Liver (tissue), 9 donors: ENCODE measurements around the gene PCDH19. TPM values are rescaled to one million over a fixed set of nuclear protein-coding genes. Genes with fewer than 3 reads are reported as not detected.

Experiments used
- DNase-seq: peaks from one replicate; pipeline ENCODE4 v3.0.0-alpha.2; 2017; ENCODE audit warnings: low spot score
- H3K27ac ChIP-seq, 2 donors: one replicate each; pipeline ENCODE4 v1.7.0; 2013; ENCODE audit warnings: inconsistent platforms in 2 of 2, low read length in 2 of 2, control low read depth in 1 of 2, low read depth in 1 of 2, mild to moderate bottlenecking in 1 of 2
- H3K27me3 ChIP-seq, 4 donors: one replicate each; pipeline versions ENCODE4 v1.6.1 to v1.7.0; 2013; ENCODE audit warnings: low read length in 3 of 4, inconsistent platforms in 1 of 4, mild to moderate bottlenecking in 1 of 4, moderate library complexity in 1 of 4; ENCODE audit not compliant: control insufficient read depth in 4 of 4, insufficient read depth in 4 of 4
- H3K36me3 ChIP-seq, 4 donors: one replicate each; pipeline versions ENCODE4 v1.6.1 to v1.7.0; 2013; ENCODE audit warnings: low read length in 3 of 4, mild to moderate bottlenecking in 3 of 4, low read depth in 1 of 4, moderate library complexity in 1 of 4; ENCODE audit not compliant: control insufficient read depth in 4 of 4, insufficient read depth in 3 of 4
- H3K4me1 ChIP-seq, 4 donors: one replicate each; pipeline versions ENCODE4 v1.6.1 to v1.7.0; 2013; ENCODE audit warnings: low read length in 3 of 4, mild to moderate bottlenecking in 3 of 4, moderate library complexity in 1 of 4; ENCODE audit not compliant: control insufficient read depth in 4 of 4, insufficient read depth in 4 of 4
- H3K4me3 ChIP-seq, 3 donors: one replicate each; pipeline versions ENCODE4 v1.6.1 to v1.7.0; 2013; ENCODE audit warnings: low read length in 3 of 3, control low read depth in 1 of 3, low read depth in 1 of 3, mild to moderate bottlenecking in 1 of 3
- H3K9ac ChIP-seq, 2 donors: one replicate each; pipeline ENCODE4 v1.7.0; 2013; ENCODE audit warnings: low read length in 2 of 2, mild to moderate bottlenecking in 2 of 2, moderate library complexity in 2 of 2, control low read depth in 1 of 2, low read depth in 1 of 2
- H3K9me3 ChIP-seq, 4 donors: one replicate each; pipeline versions ENCODE4 v1.6.1 to v1.7.0; 2013; ENCODE audit warnings: low read length in 3 of 4; ENCODE audit not compliant: control insufficient read depth in 4 of 4
- EGR1 ChIP-seq, 2 donors: IDR thresholded peaks; 2 replicates each; pipeline ENCODE4 v1.6.1; 2016 to 2018; ENCODE audit warnings: antibody characterized with exemption in 2 of 2, low read depth in 2 of 2
- FOXA1 ChIP-seq: IDR thresholded peaks from 2 replicates; pipeline ENCODE4 v1.6.1; 2016; ENCODE audit warnings: antibody characterized with exemption
- FOXA2 ChIP-seq: IDR thresholded peaks from 2 replicates; pipeline ENCODE4 v1.6.1; 2016; ENCODE audit warnings: antibody characterized with exemption
- GABPA ChIP-seq, 2 donors: IDR thresholded peaks in 1 of 2; conservative IDR thresholded peaks in 1 of 2; 2 replicates each; pipeline ENCODE4 v1.6.1; 2016; ENCODE audit warnings: antibody characterized with exemption in 2 of 2, mild to moderate bottlenecking in 1 of 2, moderate library complexity in 1 of 2
- HNF4A ChIP-seq, 2 donors: conservative IDR thresholded peaks; 2 replicates each; pipeline ENCODE4 v1.6.1; 2016; ENCODE audit warnings: antibody characterized with exemption in 2 of 2, mild to moderate bottlenecking in 2 of 2
- HNF4G ChIP-seq: IDR thresholded peaks from 2 replicates; pipeline ENCODE4 v1.6.1; 2016; ENCODE audit warnings: antibody characterized with exemption
- JUND ChIP-seq, 2 donors: IDR thresholded peaks; 2 replicates each; pipeline ENCODE4 v1.6.1; 2016; ENCODE audit warnings: antibody characterized with exemption in 2 of 2
- NR2F2 ChIP-seq: IDR thresholded peaks from 2 replicates; pipeline ENCODE4 v1.6.1; 2016; ENCODE audit warnings: antibody characterized with exemption
- RAD21 ChIP-seq, 2 donors: IDR thresholded peaks; 2 replicates each; pipeline ENCODE4 v1.6.1; 2016; ENCODE audit warnings: antibody characterized with exemption in 2 of 2, mild to moderate bottlenecking in 2 of 2
- RXRA ChIP-seq, 2 donors: IDR thresholded peaks; 2 replicates each; pipeline ENCODE4 v1.6.1; 2017 to 2018; ENCODE audit warnings: antibody characterized with exemption in 2 of 2, mild to moderate bottlenecking in 1 of 2
- SP1 ChIP-seq: IDR thresholded peaks from 2 replicates; pipeline ENCODE4 v1.6.1; 2018; ENCODE audit warnings: antibody characterized with exemption, mild to moderate bottlenecking
- TAF1 ChIP-seq: conservative IDR thresholded peaks from 2 replicates; pipeline ENCODE4 v1.6.1; 2016; ENCODE audit warnings: antibody characterized with exemption, mild to moderate bottlenecking
- YY1 ChIP-seq: IDR thresholded peaks from 2 replicates; pipeline ENCODE4 v1.6.1; 2016; ENCODE audit warnings: antibody characterized with exemption, mild to moderate bottlenecking
- WGBS: extraction: QIAGEN DNeasy Blood & Tissue Kit; methylation state at CpG from one replicate; pipeline ENCODE4 v1.1.7; 2013; 5-methylcytosine and 5-hydroxymethylcytosine counted together
- polyA plus RNA-seq, 2 donors: library from polyadenylated mRNA; stranded (reverse) in 1 of 2; unstranded in 1 of 2; fragments of 200-250 nt in 1 of 2; fragments of >200 nt in 1 of 2; fragmentation: Nextera tagmentation in 1 of 2; extraction: Ambion mirVana in 1 of 2; gene quantifications; one replicate each; pipeline versions ENCODE4 v1.2.1 to v1.2.3, GENCODE V29; 2013 to 2015
- total RNA-seq, 2 donors: library from RNA; depleted of rRNA; stranded (reverse); fragments of >200 nt; gene quantifications; one replicate each; pipeline ENCODE4 v1.2.3, GENCODE V29; 2014
- TF ChIP-seq, protein P1 (sequence below): IDR thresholded peaks from 2 replicates; pipeline ENCODE4 v1.6.1; 2016; ENCODE audit warnings: antibody characterized with exemption
- TF ChIP-seq, protein P2 (sequence below): IDR thresholded peaks from 2 replicates; pipeline ENCODE4 v1.6.1; 2016; ENCODE audit warnings: antibody characterized with exemption, mild to moderate bottlenecking
- TF ChIP-seq, protein P3 (sequence below): fragments of 150-350 bp; IDR thresholded peaks from 2 replicates; pipeline ENCODE4 v1.5.1; 2017; ENCODE audit warnings: improper control_type of control experiment, low read depth, low read length; ENCODE audit not compliant: missing input control
- TF ChIP-seq, protein P4 (sequence below): IDR thresholded peaks from 2 replicates; pipeline ENCODE4 v1.6.1; 2016; ENCODE audit warnings: antibody characterized with exemption
- donor health status: healthy.
- donor health status: healthy.
- donor health status: healthy.
- donor health status: healthy.
- donor health status: healthy.

PCDH19 gene
- total and polyA plus RNA-seq, 4 donors, result 0.03 to 0.44 (median 0.17) TPM; not detected in 1

DNA sequence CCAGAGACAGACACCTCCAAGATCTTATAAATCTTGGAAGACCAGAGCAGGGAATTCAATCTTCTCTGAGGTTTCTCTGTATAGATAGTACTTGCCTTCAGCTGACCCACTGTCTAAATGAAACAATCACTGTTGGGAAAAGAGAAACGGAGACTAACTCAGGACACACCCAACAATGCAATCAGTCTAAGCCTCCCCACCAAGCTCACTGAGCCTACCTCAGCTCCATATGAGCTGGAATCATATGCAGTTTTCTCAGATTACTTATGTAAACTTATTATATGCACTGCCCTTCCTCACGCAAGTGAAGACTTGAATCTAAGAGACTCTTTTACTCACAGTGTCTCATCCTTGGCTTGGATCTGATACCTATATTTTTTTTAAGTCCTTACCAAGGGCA is 110.5 kb downstream of the PCDH19 start:
- H3K9me3 ChIP-seq, result no peaks in the 10 kb centered on the region
- no peak overlapping the region for H3K27ac ChIP-seq
- TF ChIP-seq FOXA2 (no peak), GABPA (IDR thresholded peaks at IDR 0.05 in 1 of 2, conservative IDR thresholded peaks at IDR 0.05 in 1 of 2) (no peak), SP1 (no peak), HNF4G (no peak), EGR1 (IDR thresholded peaks at IDR 0.05; ENCODE audit: low read depth in 2 of 2) (no peak), RXRA (IDR thresholded peaks at IDR 0.05) (no peak), NR2F2 (no peak), FOXA1 (no peak)
- TF ChIP-seq, protein P1, sequence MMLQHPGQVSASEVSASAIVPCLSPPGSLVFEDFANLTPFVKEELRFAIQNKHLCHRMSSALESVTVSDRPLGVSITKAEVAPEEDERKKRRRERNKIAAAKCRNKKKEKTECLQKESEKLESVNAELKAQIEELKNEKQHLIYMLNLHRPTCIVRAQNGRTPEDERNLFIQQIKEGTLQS, result no peak
- TF ChIP-seq, protein P2, sequence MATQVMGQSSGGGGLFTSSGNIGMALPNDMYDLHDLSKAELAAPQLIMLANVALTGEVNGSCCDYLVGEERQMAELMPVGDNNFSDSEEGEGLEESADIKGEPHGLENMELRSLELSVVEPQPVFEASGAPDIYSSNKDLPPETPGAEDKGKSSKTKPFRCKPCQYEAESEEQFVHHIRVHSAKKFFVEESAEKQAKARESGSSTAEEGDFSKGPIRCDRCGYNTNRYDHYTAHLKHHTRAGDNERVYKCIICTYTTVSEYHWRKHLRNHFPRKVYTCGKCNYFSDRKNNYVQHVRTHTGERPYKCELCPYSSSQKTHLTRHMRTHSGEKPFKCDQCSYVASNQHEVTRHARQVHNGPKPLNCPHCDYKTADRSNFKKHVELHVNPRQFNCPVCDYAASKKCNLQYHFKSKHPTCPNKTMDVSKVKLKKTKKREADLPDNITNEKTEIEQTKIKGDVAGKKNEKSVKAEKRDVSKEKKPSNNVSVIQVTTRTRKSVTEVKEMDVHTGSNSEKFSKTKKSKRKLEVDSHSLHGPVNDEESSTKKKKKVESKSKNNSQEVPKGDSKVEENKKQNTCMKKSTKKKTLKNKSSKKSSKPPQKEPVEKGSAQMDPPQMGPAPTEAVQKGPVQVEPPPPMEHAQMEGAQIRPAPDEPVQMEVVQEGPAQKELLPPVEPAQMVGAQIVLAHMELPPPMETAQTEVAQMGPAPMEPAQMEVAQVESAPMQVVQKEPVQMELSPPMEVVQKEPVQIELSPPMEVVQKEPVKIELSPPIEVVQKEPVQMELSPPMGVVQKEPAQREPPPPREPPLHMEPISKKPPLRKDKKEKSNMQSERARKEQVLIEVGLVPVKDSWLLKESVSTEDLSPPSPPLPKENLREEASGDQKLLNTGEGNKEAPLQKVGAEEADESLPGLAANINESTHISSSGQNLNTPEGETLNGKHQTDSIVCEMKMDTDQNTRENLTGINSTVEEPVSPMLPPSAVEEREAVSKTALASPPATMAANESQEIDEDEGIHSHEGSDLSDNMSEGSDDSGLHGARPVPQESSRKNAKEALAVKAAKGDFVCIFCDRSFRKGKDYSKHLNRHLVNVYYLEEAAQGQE, result no peak
- no peak overlapping the region for H3K9ac ChIP-seq
- peaks cover 0 to 3% (median 0%) of the 10 kb centered on the region in 4 donors for H3K27me3 ChIP-seq
- no peaks in the 10 kb centered on the region for H3K36me3 ChIP-seq
- H3K4me3 ChIP-seq, result no peak overlapping the region
- H3K4me1 ChIP-seq, result no peaks in the 10 kb centered on the region
- no peak for DNase-seq
- 82% methylated on average over 2 of the region's 2 CpGs for WGBS

DNA sequence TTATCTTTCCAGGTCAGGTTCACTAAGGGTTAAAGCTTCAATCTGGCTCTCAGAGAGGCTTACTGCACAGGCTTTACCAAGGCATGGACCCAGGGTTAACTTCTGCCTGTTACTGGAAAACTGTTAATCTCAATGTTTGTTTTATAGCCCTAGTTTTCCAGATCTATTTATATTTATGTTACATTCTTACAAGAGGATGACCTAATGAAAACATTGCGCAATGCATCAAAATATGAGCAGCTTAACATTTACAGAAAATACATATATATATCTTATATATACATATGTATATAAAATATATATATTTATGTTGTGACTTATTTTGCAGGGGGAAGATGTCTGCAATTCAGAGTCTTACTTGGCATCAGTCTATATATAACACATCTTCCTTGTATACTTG is 112.3 kb downstream of the PCDH19 start:
- Histone ChIP-seq H3K4me3 (no peak overlapping the region), H3K27ac (no peak overlapping the region), H3K4me1 (no peaks in the 10 kb centered on the region), H3K9ac (no peak overlapping the region), H3K36me3 (no peaks in the 10 kb centered on the region), H3K27me3 (peaks cover 0 to 3% (median 0%) of the 10 kb centered on the region in 4 donors), H3K9me3 (no peaks in the 10 kb centered on the region)
- no peak for TF ChIP-seq HNF4A (conservative IDR thresholded peaks at IDR 0.05)
- TF ChIP-seq NR2F2, result no peak
- TF ChIP-seq HNF4G, result no peak
- TF ChIP-seq SP1, result no peak
- TF ChIP-seq FOXA2, result no peak
- TF ChIP-seq RXRA (IDR thresholded peaks at IDR 0.05), result no peak
- no peak for TF ChIP-seq RAD21 (IDR thresholded peaks at IDR 0.05)
- no peak for TF ChIP-seq EGR1 (IDR thresholded peaks at IDR 0.05; ENCODE audit: low read depth in 2 of 2)
- DNase-seq, result no peak
- WGBS, result 78% methylated on average over 1 of the region's 1 CpG

DNA sequence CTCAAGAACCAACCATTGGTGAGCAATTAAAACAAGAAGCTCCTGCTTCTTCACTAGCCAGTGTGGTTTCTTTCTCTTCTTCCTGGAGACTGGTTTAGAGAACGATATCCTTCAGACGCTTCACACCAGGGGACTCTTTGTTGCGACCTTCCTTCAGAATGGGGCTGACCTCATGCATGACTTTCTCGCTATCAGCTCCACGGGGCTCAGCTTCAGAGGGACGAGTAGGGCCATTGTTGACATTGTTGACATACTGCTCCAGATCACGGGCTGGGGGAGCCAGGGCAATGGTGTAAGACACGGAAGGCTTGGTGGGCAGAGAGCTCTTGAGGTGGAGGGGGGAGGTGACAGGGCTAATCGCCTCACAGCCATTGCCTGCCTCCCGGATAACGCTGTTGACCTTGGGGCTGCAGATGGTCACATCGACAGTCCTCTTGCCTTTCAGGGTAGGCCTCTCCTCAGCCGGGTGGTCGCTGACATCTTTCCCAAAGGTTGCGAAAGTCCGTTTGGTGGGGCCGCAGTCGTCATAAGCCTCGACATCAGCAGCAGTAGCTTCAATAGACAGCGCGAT is 113.8 kb downstream of the PCDH19 start:
- DNase-seq, result no peak
- no peaks in the 10 kb centered on the region for H3K9me3 ChIP-seq
- H3K36me3 ChIP-seq, result no peaks in the 10 kb centered on the region
- no peaks in the 10 kb centered on the region for H3K4me1 ChIP-seq
- H3K4me3 ChIP-seq, result no peak overlapping the region
- H3K27ac ChIP-seq, result no peak overlapping the region
- no peak overlapping the region for H3K9ac ChIP-seq
- 73% methylated on average over 21 of the region's 21 CpGs for WGBS
- H3K27me3 ChIP-seq, result peaks cover 0 to 3% (median 0%) of the 10 kb centered on the region in 4 donors
- TF ChIP-seq FOXA1 (no peak), RXRA (IDR thresholded peaks at IDR 0.05) (no peak), EGR1 (IDR thresholded peaks at IDR 0.05; ENCODE audit: low read depth in 2 of 2) (no peak), FOXA2 (no peak), RAD21 (IDR thresholded peaks at IDR 0.05) (no peak), NR2F2 (no peak), GABPA (IDR thresholded peaks at IDR 0.05 in 1 of 2, conservative IDR thresholded peaks at IDR 0.05 in 1 of 2) (no peak), HNF4G (no peak), SP1 (no peak), TAF1 (no peak), YY1 (no peak), JUND (IDR thresholded peaks at IDR 0.05) (no peak)
- TF ChIP-seq, protein P3, sequence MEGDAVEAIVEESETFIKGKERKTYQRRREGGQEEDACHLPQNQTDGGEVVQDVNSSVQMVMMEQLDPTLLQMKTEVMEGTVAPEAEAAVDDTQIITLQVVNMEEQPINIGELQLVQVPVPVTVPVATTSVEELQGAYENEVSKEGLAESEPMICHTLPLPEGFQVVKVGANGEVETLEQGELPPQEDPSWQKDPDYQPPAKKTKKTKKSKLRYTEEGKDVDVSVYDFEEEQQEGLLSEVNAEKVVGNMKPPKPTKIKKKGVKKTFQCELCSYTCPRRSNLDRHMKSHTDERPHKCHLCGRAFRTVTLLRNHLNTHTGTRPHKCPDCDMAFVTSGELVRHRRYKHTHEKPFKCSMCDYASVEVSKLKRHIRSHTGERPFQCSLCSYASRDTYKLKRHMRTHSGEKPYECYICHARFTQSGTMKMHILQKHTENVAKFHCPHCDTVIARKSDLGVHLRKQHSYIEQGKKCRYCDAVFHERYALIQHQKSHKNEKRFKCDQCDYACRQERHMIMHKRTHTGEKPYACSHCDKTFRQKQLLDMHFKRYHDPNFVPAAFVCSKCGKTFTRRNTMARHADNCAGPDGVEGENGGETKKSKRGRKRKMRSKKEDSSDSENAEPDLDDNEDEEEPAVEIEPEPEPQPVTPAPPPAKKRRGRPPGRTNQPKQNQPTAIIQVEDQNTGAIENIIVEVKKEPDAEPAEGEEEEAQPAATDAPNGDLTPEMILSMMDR, result no peak
- TF ChIP-seq, protein P4, sequence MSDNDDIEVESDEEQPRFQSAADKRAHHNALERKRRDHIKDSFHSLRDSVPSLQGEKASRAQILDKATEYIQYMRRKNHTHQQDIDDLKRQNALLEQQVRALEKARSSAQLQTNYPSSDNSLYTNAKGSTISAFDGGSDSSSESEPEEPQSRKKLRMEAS, result no peak
- TF ChIP-seq, protein P2, result no peak
